Stimulated activated CD4-positive, alpha-beta T cell treated with anti-CD3 and anti-CD28 coated beads, Interleukin-4, amount 100 ng/mL, for 24 hours (primary cell): ENCODE data around the gene BBS1.

Source experiments
- DNase-seq: peaks from one replicate; pipeline ENCODE4 v3.0.0-alpha.2; 2020

Gene BBS1

DNA sequence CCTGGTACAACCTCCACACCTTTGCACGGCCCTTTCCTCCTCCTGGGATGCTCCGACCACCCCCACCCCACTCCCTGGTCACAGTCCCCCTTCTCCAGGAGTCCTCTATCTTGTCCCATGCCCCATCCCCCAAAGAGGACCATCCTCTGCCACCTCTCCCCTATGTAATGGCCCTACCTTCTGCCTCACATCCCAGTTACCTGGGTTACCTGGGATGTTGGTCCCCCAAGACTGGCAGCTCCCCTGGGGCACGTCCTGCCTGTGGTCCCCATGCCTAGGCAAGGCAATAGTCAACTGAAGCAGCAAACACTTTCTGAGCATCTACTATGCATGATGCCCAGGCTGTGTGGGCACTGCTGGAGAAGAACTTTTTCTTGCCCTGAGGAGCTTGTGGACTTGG, 45.0 kb downstream of the BBS1 start:
- no peak for DNase-seq

DNA sequence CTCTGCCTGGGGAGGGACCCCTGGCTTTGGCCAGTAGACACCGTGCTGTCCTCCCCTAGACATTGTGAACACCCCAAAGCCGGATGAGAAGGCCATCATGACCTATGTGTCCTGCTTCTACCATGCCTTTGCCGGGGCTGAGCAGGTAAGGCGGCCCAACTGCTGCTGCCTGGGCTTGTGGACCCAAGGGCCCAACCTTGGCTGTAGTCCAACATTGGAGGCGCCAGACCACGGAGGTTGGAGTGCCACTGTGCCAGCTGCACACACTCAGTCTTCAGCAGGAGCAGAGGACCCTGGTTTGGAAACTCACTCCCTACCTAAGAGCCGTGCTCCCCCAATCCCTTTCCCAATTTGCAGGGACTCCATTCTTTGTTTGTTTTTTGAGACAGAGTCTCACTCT, 45.7 kb downstream of the BBS1 start:
- DNase-seq: no peak

DNA sequence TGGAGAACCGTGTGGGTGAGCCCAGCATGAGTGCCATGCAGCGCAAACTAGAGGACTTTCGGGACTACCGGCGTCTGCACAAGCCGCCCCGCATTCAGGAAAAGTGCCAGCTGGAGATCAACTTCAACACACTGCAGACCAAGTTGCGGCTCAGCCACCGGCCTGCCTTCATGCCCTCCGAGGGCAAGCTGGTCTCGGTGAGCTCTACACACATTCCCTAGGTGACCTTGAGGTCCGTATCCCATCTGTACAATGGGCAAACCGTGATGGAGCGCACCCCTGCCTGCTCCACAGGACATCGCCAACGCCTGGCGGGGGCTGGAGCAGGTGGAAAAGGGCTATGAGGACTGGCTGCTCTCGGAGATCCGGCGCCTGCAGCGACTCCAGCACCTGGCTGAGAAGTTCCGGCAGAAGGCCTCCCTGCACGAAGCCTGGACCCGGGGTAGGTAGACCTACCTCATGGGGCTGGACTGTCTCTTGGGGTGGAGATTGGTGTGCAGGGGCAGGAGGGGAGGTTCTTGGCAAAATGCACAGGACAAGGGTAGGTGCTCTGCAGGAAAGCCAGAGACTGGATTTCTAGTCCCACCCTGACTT, 47.4 kb downstream of the BBS1 start:
- no peak for DNase-seq

DNA sequence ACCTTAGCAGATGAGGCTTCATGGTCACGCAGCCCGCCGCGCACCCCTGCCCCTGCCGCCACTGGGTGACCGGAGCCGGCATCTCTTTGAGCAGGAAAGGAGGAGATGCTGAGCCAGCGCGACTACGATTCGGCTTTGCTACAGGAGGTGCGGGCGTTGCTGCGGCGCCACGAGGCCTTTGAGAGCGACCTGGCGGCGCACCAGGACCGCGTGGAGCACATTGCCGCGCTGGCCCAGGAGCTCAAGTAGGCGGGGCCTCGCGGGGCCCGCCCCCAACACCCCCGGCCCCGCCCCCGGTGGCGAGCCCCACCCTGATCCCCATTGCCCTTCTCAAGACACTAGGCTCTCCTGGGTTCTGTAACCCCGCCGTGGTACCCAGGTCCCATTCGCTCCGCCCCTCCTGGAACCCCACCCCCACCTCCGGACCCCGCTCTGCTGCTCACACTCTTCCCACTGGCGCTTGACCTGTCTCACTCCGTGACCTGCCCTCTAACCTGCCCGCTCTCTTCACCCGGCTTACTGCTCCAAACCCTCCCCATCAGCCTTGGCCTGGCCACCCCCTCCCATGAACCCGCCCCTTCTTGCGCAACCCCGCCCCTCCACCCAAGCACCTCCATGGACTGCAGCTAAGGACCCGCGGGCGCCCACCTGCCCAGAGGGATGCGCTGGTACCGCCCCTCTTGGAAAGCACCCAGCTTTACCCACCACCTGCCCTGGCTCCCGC, 48.9 kb downstream of the BBS1 start:
- DNase-seq: peak; percentile 21

DNA sequence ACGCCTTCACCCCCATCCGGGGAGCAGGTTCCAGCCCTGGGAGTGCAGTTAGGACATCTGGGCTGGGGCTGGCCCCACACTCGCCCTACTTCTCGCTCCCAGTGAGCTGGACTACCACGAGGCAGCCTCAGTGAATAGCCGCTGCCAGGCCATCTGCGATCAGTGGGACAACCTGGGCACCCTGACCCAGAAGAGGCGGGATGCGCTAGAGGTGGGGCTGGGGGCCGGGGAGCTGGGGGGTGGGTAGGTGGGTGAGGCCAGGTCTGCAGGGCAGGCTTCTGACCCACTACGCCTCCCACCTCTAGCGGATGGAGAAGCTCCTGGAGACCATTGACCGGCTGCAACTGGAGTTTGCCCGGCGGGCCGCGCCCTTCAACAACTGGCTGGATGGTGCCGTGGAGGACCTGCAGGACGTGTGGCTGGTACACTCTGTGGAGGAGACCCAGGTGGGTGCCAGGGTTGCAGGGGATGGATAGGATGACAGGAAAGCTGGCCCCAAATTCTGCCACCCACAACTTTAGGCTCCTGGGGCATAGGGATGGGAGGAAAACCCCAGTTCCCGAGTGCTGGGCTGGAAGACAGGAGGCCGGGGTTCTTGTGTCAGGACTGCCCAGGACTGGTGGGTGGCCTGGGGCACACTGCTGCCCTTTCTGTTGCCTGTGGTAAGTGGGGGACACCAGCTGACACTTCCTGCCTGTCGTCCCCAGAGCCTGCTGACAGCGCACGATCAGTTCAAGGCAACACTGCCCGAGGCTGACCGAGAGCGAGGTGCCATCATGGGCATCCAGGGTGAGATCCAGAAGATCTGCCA, 49.6 kb downstream of the BBS1 start:
- DNase-seq: no peak

DNA sequence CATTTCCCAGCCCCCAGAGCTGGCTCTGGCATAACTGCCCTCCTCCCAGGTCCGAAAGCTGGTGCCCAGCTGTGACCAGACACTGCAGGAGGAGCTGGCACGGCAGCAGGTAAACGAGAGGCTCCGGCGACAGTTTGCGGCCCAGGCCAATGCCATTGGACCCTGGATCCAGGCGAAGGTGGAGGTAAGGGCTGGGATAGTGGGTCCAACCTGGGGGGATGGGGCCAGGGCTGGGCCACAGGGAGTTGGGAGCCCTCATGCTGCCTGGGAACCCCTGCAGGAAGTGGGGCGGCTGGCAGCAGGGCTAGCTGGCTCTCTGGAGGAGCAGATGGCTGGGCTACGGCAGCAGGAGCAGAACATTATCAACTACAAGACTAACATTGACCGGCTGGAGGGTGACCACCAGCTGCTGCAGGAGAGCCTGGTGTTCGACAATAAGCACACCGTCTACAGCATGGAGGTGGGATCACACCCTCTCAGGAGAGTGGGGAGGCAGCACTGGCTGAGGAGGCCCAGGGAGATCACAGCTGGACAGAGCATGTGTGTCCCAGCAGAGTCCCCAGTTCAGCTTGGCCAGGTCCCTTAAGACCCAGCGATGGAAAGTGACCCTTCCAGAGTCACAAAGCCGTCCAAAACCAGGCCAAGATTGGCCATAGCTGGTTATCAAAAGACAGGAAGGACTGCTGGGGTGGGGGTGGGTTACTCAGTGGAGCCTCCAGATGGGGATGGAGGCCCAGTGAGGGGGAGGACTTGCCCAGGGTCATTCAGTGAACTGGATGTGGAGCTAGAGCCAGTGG, 50.9 kb downstream of the BBS1 start:
- DNase-seq: no peak

DNA sequence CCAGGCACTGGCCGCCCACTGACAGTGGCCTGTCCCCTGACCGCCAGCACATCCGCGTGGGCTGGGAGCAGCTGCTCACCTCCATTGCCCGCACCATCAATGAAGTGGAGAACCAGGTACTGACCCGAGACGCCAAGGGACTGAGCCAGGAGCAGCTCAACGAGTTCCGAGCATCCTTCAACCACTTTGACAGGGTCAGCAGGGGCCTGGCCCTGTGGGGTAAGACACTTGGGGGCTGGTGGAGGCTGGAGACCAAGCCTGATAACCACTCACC, 51.5 kb downstream of the BBS1 start:
- DNase-seq: no peak

DNA sequence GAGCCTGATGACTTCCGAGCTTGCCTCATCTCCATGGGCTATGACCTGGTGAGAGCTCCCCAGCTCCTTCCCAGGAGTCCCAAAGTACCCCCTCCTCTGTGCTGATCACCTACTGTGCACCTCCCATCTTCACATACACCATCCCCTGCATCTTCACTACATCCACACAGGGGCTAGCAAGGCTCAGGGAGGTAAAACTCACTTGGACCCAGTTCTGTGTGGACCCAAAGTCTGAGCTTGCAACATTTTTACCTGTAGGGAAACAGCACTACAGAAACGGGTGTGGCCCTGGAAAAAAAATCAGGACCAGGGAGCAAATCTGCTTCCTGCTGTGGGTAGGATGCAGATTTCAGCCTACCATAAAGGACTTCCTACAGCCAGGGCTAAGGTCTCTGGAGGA, 51.8 kb downstream of the BBS1 start:
- no peak for DNase-seq

DNA sequence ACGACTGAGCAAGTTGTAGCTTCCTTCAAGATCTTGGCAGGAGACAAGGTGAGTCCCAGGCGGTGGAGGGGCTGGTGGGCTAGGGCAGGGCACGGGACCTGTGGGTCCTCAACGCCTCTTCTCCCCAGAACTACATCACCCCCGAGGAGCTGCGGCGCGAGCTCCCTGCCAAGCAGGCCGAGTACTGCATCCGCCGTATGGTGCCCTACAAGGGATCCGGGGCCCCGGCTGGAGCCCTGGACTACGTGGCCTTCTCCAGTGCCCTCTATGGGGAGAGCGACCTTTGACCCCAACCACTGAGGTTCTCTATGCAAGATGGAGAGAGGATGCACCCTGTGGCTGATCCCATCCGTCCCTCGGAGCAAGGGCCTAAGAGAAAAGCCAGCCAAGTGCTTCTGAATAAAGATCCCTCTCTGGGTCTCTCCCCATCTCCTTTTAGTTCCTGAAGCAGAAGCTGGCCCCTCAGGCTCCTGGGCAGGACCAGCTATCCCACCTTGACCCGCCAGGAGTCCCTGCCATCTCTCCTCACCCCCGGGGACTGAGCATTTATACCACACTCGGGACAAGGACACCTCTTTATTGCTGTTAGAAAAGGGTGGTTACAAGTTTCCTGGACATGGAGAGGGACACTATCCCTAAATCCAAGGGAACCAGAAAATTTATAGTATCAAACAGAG, 52.6 kb downstream of the BBS1 start:
- no peak for DNase-seq

DNA sequence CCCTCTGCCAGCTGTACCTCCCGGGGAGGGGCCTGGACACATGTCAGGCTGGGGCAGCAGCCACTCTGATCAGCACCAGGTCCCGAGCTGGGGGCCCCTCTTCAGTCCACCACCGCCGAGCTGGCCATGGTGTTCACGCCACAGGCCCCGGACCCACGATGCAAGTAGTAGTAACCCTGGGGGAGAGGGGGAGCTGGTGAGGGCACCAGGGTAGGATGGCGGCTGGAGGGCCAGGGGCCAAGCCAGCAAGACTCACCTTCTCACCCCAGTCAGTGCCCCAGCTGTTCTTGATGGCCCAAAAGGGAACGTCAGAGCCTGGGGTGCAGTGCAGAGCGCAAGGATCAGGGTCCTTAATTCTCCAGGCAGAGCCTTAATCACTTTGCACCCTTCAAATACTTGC, 53.4 kb downstream of the BBS1 start:
- DNase-seq: no peak

DNA sequence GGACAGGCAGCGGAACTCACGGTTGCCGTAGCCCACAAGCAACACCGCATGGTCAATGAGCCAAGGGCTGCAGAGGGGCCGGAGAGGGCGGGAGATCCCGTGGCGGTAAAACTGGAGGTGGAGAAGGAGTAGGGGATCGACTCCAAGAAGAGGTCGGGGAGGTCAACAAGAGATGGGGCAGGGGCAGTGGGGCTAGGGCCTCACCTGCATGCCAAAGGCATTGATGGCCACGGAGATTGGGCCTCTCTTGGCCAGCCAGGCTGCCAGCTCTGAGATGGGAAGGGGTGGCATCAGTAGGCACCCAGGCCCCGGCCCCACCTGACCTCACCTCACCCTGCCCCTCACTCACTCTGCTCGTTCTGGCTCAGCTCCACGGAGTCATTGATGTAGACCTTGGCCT, 54.1 kb downstream of the BBS1 start:
- DNase-seq: no peak

DNA sequence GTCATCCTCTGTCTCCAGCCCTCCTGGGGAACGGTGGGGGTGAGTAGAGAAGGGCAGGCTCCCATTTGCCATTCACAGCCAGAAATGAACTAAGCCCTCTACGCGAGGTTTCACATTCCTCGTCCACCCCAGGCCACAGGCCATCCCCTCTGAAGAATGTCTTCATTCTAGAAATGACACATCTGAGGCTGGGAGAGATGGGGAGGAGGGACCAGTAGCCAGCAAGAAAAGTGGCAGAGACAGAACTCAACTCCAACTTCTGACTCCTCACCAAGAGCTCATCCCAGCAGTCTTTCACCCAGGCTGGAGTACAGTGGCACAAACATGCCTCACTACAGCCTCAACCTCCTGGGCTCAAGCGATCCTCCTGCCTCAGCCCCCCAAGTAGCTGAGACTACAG, 54.5 kb downstream of the BBS1 start:
- no peak for DNase-seq

DNA sequence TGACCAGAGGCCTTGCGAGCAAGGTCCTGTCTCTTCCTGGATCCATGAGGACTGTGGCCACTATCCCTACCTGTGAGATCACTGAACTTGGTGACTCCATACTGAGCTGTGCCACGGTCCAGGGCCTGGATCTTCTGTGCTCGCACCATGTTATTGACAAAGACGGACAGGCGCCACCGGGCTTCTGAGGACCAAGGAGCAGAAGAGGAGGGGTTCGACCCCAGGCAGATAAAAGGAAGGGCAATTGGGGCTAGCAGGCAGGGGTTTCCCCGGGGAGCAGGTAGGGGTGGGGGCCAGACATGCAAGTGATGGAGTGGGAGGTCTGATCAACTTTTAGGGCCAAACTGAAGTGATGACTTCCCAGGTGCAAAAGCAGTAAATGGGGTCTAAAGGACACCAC, 55.8 kb downstream of the BBS1 start:
- DNase-seq: no peak

DNA sequence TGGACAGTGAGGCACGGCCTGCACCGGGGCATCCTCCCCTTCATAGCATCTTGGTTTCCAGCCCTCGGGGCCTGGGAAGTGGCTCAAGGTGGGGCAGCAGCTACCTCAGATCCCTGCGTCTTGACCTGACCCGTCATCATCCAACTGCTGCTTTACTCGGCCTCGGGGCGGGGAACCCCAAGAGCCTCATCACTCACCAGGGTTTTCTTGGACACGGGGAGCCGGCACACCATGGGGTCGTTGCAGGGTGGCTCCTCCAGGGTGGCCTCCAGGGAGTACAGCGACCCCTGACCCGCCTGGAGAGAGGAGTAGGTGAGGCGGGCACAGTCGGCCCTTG, 57.3 kb downstream of the BBS1 start:
- DNase-seq: no peak

DNA sequence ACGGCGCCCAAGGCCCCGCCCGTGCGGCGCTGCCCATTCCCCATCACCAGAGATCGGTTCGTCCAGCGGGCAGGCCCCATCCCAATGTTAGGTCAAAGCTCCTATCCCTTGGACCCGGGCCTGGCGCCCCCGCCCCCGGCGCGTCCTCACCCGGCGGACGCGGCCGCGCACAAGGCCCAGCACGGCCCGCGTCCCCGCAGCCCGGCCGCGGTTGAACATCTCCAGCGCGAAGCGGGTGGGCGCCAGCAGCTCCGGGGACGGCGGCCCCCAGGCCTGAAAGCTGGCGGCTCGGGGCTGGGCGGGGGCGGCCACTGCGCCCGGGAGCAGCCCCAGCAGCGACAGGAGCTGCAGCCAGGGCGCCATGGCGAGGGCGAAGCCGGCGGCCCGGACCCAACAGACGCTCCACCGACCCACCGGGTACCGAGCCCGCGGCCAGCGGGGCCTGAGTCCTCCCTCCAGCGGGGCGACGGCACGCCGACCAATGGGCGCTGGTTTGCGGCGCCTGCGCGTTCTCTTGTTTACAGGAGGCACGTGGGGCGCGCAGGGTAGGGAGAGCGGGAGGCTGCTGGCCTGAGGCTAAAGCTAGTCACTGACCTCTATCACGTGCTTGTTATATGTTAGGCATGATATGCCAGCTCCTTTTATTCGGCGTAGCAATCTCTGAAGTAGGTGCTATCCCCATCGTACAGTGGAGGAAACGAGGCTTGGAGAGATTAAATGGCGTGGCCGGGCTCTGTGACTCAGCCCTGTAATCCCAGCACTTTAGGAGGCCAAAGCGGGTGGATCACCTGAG, 57.9 kb downstream of the BBS1 start, which contains the start of gene CTSF:
Gene CTSF (minus strand): TSS at position 483 of the 793 bp plus-strand sequence. CDS start 120 bp downstream, at position 363.
- DNase-seq: peak; percentile 74

DNA sequence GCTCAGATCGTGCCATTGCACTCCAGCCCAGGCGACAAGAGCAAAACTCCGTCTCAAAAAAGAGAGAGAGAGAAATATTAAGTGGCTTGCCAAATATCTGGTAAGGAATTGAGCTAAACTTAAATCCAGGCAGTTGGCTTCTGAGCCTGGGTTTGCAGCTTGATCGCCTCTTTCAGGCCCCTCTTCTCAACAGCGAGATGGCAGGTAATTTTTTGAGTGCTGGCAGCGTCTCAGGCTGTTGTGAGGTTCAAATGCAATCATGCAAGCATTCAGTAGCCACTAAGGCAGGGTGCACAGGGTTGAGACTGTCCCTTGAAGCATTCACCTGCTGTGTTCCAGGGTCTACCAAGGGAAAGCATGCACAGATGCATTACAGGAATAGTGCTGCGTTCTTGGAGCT, 58.6 kb downstream of the BBS1 start:
- DNase-seq: no peak

DNA sequence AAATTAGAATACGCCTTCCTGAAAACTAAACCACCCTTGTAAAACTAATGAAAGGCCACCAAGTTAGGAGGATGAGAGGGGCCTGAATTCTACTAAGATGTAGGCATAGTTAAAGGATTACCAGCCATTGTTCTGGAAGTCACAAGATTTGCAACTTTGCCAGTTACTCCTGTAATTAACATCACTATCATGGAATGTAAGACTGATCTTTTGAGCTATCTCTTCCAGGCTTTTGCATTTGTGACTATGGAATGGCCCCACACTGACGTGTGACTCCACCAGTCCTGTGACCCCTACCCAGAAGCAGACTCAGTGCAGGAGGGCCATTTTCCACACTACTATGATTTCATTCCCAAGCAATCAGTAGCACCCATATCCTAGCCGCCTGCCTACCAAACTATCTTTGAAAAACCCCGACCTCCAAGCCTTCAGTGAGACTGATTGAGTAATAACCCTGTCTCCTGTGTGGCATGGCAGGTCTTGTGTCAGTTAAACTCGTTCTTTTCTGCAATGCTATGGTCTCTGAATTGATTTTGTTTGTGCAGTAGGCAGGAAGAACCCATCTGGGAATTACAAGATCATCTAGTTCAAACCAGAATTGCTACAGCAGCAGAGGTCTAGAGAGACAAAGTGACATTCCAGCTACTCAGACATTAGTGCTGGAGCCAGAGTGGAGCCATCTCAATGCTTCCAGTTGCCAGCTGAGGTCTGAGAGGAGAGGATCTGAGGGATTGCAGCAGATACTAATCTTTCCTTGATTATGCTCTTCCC, 59.8 kb downstream of the BBS1 start:
- DNase-seq: no peak

DNA sequence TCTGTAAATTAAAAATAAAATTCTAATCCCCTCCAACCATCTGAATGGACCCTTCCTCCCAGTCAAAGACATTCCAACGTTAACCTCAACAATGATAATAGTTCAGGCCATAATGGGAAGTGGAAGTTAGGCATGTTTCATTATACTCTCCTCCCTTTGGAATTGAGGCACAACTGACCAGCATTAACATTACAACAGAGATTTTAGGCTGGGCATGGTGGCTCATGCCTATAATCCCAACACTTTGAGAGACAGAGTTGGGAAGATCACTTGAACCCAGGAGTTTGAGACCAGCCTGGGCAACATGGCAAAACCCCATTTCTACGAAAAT, 60.4 kb downstream of the BBS1 start:
- DNase-seq: no peak

DNA sequence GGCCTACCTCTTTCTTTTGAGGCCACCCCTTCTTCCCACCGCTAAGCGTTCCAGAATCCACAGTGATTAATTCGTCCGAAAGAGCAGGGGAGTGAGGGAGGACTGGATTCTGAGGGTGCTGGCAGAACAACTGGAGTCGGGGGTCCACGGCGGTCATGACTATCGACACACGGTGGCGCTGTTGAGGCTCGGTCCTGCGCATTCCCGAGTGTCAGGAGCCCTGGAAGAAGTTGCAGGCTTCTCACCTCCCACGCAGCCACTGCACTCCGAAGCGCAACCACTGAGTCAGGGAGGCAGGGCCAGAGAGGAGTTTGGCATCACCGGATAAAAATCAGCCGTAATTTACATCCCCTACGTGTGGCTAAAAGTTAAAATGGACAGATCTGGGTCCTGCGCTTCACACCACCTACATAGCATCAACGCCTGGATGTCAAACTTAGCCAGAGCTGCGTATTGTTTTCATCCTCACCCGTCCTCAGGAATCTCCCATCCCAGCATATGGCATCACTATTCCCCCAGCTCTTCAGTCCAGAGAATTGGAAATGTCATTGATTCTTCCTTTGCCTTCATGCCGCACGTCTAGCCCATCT, 68.7 kb downstream of the BBS1 start:
- DNase-seq: peak; percentile 88

DNA sequence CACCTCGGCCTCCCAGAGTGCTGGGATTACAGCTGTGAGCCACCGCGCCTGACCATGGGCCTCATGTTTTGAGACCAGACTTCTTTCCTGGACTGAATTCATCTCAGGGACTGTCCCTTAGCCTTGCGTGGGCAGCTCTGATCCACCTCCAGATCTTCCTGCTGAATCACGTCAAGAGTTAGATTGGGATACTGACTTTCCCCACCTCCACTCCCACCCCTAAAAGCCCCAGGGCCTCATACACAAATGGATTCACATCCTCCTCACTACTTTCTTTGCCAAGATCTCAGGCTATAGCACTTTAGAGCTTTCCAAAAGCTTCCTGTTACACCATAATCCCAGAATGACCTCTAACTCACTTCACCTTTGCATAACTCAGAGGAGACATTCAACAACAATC, 70.4 kb downstream of the BBS1 start:
- DNase-seq: no peak

DNA sequence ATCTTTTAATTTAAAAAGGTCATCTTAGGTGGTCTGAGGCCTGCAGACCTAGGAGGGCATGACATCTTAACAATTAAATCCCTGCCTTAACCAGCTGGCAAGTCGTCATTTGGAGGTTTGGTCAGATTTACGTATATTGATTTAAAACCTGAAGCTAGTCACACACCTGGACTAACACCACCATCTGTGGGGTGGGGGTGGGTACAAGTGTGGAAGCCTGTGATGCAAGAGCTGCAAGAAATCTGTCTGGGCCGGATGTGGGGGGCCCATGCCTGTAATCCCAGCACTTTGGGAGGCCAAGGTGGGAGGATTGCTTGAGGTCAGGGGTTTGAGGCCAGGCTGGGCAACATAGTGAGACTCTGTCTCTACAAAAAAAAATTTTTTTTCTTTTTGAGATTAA, 70.8 kb downstream of the BBS1 start:
- no peak for DNase-seq
